ENCODE results near the gene VAV2.
"Not testable (repeated sequence)": the region's sequence is repeated elsewhere in the genome, so short reads cannot be mapped to it uniquely, and the experiment has no call there.

- TF ChIP-seq CTCF (IDR thresholded peaks at IDR 0.05; ENCODE audit: low read depth, low read length, missing input control); SP1 (IDR thresholded peaks at IDR 0.05); YY1 (IDR thresholded peaks at IDR 0.05); JUND (IDR thresholded peaks at IDR 0.05); ATF3 (IDR thresholded peaks at IDR 0.05); EGR1 (IDR thresholded peaks at IDR 0.05; ENCODE audit: low read depth in 2 of 2); FOXA1 (IDR thresholded peaks at IDR 0.05); TAF1 (conservative IDR thresholded peaks at IDR 0.05); GABPA (IDR thresholded peaks at IDR 0.05 in 1 of 2, conservative IDR thresholded peaks at IDR 0.05 in 1 of 2): not testable (repeated sequence)
- peak in 1 of 2 donors; percentile 15 for TF ChIP-seq RAD21 (IDR thresholded peaks at IDR 0.05)
- TF ChIP-seq, protein P1, sequence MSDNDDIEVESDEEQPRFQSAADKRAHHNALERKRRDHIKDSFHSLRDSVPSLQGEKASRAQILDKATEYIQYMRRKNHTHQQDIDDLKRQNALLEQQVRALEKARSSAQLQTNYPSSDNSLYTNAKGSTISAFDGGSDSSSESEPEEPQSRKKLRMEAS (IDR thresholded peaks at IDR 0.05): not testable (repeated sequence)
- TF ChIP-seq, protein P2, sequence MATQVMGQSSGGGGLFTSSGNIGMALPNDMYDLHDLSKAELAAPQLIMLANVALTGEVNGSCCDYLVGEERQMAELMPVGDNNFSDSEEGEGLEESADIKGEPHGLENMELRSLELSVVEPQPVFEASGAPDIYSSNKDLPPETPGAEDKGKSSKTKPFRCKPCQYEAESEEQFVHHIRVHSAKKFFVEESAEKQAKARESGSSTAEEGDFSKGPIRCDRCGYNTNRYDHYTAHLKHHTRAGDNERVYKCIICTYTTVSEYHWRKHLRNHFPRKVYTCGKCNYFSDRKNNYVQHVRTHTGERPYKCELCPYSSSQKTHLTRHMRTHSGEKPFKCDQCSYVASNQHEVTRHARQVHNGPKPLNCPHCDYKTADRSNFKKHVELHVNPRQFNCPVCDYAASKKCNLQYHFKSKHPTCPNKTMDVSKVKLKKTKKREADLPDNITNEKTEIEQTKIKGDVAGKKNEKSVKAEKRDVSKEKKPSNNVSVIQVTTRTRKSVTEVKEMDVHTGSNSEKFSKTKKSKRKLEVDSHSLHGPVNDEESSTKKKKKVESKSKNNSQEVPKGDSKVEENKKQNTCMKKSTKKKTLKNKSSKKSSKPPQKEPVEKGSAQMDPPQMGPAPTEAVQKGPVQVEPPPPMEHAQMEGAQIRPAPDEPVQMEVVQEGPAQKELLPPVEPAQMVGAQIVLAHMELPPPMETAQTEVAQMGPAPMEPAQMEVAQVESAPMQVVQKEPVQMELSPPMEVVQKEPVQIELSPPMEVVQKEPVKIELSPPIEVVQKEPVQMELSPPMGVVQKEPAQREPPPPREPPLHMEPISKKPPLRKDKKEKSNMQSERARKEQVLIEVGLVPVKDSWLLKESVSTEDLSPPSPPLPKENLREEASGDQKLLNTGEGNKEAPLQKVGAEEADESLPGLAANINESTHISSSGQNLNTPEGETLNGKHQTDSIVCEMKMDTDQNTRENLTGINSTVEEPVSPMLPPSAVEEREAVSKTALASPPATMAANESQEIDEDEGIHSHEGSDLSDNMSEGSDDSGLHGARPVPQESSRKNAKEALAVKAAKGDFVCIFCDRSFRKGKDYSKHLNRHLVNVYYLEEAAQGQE (IDR thresholded peaks at IDR 0.05): not testable (repeated sequence)
Measured at GRCh38 chr9:133896007-133896406, 96.1 kb downstream of the VAV2 start.
